ENCODE measurements around the gene SCYL1. TPM values are rescaled to one million over a fixed set of nuclear protein-coding genes. Genes with fewer than 3 reads are reported as not detected.

Gene SCYL1
- total RNA-seq, 1 donor from 2014 or later = 34.2 TPM

DNA sequence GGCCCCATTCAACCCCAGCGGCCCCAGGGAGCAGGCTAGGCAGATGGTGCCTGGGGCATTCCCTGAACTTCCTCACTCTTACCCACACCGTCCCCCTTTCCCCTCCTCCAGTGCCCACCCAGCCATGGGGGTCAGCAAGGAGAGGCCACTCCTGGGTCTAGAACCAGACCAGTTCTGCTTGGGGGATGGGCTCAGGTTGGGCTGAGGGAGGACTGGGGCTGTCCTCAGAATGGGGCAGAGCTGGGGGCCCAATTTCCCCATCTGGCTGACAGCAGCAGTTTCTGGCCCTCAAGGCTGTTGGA lies 12.4 kb downstream of the SCYL1 start:
- DNase-seq = no peak

DNA sequence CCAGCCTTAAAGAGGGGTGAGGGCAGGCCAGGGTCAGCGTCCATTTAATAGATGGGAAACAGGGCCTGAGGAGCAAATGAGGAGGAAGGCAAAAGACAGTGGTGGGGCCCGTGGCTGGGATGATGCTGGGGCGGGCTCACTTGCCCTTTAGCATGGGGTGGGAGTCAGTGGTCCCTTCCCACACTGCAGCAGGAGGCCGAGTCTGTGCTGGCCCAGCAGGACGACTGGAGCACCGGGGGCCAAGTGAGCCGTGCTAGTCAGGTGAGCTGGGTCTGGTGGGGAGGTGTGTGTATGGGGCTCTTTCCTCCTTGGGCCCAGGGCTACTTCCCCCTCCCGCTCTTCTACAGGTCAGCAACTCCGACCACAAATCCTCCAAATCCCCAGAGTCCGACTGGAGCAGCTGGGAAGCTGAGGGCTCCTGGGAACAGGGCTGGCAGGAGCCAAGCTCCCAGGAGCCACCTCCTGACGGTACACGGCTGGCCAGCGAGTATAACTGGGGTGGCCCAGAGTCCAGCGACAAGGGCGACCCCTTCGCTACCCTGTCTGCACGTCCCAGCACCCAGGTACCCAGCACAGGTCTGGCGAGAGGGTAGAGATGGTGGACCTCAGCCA lies 12.8 kb downstream of the SCYL1 start:
- no peak for DNase-seq

DNA sequence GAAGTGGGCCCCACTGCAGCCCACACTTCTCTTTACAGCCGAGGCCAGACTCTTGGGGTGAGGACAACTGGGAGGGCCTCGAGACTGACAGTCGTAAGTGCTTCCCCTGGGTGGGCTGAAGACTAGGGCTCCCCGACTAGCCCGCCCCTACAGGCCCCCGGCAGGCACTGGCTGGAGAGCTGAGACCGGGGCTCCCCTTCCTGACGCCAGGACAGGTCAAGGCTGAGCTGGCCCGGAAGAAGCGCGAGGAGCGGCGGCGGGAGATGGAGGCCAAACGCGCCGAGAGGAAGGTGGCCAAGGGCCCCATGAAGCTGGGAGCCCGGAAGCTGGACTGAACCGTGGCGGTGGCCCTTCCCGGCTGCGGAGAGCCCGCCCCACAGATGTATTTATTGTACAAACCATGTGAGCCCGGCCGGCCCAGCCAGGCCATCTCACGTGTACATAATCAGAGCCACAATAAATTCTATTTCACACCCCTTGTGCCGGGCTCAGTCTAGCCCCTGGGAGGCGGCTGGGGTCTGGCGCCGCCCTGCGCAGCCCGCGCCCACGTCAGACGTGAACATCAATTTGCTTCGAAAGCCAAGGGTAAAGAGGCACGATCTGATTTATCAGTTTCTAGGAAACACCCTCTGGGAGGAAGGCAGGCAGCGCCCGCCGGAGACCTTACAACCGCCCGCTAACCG lies 13.5 kb downstream of the SCYL1 start:
- DNase-seq = no peak

DNA sequence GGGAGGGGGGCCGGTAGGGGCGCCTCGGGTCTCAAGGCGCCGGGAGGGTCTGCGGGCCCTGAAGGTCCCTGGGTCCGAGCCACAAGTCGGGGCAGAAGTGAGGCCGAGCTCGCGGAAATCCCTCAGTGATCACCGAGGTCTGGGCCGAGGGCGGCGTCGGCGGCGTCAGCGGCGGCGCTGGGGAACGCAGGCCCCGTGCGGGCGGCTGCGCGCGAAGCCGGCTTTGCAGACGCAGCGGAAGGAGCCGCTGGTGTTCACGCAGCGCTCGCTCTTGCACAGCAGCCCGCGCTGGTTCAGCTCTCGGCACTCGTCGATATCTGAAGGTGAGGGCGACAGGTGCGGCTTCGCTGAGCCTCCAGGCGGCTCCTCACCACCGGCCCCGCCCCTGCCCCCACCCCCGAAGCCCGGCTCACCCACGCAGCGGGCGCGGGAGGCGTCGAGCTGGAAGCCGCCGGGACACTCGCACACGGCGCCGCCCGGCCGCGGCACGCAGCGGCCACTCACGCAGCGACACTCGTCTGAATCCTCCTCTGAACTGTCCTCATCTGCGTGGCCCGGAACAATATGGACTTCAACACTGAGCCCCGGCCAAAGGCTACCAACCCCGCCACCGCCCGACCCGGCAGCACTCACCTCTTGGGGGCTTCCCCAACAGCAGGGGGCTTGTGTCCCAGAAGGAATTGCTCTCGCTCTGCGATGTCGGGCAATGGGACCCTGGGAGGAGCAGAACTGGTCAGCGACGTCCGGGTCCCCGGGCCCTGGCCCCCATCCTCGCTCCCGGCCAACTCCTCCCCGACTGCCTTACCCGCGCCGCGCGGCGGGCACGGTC lies 14.2 kb downstream of the SCYL1 start:
- no peak for DNase-seq

DNA sequence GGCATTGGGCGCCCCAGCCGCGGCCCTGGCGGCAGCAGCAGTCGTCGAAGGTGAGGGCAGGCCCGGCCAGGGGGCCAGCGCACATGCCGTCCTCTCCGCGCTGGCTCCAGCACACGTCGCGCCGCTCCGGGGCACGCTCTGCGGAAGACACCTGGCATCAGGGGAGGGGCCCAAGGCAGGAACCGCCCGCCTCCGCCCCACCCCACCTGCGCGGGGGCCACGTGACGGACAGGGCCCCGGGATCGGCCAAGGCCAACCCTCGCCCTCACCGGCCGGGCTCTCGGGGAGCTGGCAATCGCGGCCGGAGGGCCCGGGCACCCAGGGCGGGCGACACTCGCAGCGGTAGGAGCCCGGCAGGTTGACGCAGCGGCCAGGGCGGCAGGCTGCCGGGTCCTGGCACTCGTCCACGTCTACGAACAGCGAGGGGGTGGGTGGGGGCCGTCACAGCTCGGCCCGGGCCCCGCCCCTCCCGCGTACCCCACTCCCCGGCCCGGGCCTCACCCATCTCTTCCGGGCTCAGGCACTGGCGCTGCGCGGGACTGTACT lies 14.9 kb downstream of the SCYL1 start:
- no peak for DNase-seq

DNA sequence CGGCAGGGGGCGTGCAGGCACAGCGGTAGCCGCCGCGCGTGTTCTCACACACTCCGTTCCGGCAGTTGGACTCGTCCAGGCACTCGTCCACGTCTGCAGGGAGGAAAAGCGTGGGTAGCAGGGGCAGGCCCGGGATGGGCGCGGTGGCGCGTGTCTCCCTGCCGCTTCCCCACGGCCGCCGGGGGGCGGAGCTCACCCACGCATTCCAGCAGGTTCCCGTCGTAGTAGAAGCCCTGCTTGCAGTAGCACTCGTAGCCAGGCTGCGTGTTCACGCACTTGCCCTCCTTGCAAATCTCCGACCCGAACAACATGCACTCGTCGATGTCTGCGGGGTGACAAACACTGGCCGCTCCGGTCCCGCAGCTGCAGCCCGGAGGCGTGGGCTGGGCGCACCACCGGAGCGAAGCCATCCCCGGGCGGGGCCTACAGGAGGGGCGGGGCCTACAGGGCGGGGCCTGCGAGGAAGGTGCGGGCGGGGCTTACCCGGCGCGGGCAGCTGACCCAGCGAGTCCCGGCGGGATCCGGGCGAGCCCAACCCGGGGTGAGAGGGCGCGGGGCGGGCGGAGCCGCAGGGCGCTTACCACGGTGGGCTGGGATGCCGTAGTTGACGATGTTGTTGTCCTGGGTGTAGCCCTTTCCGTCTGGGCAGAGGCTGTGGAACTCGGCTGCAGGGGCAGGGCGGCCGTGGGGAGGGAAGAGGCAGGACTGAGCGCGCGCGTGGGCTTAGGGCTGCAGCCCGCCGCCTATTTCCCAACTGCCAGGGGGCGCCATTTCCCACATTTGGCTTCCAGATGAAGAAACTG lies 15.6 kb downstream of the SCYL1 start:
- peak; percentile 92 for DNase-seq

DNA sequence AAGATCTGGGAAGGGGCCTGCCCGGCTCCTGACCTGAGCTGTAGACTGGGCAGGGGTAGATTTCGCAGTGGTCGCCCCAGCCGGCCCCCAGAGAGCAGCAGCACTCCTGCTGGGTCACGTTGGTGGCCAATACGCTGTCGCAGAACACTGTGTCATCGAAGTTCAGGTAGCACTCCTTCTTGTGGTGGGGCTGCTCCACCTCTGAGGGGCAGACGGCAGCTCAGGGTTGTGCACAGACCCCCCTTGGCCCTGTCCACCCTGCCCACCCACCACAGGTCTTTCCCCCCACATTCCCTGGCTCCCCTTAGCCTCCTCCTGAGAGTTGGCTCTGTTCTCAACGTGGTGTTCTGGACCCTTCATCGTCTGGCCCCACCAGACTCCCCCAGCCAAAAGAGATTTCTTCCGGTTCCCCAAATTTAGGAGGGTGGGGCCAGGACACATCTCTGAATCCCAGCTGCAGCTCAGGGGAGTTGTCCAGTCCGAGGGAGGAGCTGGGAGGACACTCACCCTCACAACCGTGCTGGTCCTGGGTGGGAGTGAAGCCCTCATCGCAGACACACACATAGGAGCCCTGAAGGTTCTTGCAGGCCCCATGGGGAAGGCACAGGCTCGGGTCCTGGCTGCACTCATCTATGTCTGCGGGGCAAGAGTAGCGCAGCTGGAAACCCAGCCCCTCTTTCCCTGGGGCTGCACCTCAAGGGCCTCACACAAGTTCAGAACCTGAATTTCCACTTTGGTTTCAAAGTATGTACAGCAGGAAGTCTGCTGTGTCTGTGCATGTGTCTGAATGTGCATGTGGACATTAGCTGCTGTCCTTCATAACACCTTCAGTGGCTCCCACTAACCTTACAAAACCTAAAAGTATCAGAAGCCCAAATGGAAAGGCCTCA lies 16.5 kb downstream of the SCYL1 start:
- DNase-seq = no peak

DNA sequence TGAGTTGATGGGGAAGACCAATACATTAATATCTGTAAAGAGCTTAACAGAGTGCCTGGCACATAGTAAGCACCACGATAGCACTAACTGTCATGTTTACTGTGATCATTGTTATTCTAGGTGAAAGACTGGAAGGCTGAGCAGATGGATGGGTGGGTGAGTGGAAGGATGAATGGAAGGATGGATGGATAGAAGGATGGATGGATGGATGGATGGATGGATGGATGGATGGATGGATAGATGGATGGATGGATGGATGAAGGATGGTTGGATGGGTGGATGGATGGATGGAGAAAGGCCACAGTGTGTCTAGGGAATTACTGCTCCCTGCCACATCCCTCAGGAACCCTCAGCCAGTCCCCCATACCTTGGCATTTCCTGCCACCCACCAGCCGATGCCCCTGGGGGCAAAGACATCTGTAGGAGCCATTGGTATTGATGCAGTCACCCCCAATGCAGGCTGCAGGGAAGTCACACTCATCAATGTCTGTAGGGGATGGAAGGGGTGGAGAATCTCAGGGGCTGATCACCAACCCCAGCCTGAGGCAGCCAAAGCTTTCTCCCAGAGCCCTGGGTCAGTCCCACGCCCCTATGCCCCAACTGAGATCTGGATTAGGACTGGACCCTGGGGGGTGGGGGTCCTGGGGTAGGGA lies 18.0 kb downstream of the SCYL1 start:
- no peak for DNase-seq

DNA sequence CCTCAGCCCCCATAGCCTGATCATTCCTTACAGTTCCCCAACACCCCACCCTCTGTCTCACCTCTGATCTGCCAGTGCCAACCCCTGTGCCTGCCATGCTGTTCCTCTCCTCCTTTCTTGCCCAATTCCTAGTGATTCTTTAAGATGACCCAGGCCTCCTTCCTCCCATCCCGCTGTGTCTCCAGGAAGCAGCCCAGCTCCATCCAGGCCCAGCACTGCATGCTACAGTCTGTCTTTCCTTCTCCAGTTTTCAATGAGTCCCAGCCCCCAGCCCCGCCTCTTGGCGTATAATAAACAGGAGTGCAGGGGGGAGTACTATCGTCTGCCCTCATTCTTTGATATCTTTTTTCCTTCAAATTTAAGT lies 21.0 kb downstream of the SCYL1 start:
- DNase-seq = no peak

DNA sequence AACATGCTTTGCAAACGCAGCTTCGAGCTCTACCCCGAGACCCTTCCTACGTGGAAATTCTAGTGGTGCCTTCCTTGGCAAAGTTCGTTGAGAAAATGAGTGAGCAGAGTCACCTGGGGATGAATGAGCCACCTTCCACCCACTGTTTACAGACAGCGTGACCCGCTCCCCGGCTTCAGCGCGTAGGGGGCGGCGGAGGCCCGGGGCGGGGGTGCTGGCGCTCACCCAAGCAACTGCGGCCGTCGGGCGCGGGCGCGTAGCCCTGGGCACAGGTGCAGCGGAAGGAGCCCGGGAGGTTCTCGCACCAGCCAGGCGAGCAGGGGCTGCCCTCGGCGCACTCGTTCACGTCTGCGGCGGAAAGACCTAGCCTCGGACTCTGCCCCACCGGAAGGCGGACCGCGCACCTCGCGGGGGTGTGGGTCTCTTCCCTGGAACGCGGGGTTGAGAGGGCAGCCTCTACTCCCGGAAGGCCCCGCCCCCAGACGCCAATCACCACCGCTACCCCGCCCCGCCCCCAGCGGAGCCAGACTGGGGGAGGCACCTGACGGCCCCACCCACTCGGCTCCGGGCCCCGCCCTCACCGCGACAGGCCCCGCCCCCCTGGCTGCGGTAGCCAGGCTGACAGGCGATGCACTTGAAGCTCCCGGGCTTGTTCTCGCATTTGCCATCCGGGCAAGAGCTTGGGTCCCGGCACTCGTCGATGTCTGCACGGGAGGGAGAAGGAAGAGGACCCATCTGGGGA lies 21.5 kb downstream of the SCYL1 start:
- no peak for DNase-seq

DNA sequence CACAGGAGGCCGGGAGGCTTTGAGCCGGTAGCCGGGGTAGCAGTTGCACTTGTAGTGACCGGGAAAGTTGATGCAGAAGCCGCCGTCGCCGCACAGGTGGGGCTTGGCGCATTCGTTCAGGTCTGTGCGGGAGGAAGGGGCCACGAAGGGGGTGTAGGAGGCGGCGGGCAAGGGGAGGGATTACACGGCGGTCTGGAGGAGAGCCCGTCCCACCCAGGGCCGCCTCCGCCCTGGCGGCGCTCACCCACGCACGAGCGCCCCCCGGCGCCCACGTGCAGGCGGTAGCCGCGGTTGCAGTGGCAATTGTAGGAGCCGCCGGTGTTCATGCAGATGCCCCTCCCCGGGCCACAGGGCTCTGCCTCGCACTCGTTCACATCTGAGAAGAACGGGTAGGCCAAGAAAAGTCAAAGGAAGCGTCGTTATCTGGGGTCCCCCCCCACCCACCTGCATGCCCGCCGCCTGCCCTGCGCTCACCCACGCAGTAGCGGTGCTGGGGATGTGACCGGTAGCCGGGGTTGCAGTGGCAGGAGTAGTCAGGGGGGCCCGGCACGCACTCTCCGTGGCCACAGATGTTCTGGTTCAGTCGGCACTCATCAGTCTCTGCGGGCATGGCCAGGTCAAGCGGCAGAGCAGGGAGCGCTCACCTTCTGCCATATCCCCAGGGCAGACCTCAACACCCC lies 22.7 kb downstream of the SCYL1 start:
- DNase-seq = no peak

DNA sequence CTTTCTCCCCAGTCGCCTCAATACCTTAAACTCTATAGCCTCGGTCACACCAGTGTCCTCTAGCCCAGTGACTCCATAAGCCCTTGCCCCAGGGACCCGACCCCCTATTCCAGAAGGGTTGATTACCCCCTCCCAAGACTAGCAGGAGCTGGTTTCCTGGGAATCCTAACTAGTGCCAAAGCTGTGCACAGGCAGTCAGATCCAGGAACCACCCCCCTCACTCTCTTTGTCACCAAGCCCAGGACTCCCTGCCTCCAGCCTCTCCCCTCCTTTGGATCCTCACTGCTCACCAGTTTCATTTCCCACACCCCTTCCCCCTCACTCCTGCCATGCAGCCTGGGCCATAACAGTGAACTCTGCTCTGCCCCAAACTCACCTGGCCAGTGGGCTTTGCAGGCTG lies 23.5 kb downstream of the SCYL1 start:
- no peak for DNase-seq

DNA sequence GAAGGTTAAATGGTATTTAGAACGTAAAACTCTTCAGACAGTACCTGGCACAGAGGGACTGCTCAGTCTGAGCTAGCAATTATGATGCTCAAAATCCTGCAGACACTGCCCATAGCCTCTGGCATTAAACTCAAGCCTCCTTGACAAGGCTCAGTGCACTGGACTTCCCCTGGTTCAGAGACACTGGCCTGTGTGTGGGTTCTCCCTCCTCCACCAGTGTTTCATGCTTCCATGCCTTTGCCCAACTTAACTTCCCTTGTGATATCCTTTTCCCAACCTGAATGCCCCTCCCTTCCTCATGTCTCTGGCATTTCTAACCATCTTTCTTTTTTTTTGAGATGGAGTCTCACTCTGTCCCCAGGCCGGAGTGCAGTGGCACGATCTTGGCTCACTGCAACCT lies 24.2 kb downstream of the SCYL1 start:
- DNase-seq = no peak

DNA sequence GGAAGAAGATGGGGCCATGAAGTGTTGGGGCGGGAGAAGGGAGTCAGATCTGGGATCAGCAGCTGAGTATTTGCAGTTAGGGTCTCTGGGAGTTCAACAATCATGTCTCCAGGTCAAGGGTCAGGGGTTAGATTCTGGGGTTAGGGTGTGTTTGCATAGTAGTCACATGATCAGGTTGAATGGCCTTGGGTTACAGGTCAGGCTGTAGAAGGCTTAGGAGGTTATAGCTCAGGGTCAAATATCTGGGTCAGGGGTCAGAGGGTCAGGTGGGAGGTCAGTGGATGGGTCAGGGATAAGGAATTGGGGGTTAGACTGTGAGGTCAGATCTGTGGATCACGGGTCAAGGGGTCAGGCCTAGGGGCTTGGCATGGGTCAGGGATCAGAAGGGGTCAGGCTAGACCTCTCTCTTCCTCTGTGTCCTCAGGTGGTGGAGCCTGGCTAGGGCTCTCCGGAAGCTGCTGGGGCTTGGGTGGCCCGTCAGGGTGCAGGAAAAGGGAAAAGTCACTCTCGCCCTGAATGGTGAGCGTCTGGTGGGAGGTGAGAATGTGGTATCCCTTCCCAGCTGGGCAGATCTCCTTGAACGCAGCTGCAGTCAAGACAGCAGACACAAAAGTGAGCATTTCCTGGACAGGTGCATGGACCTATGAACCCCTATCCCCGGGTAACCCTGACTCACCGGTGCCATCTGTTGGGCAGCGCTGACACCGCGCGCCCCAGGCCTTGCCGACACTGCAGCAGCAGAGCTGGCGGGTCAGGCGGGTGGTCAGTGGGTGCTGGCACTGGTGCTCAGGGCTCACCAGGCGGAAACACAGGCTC lies 26.9 kb downstream of the SCYL1 start:
- DNase-seq = no peak

DNA sequence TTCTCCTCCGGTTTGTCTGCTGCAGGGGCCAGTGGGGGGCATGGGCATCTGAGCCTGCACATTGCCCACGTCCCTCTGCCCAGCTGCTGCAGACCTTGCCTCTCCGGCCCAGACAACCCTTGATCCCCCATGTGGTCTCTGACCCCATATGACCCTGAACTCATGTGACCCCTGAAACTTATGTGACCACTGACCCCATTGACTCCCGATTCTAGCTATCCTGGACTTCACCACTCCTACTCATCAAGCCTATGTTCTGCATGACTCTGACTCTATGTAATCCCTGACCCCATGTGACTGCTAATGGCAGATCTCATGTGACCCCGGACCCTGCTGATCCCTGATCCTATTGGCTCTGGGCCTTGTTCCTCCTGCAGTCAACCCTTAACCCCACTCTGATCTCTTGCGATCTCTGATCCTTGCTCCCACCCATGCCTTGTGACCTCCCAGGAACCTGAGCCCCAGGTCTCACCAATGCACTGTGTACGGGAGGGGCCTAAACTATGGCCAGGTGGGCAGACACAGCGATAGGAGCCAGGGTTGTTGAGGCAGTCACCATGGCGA lies 27.6 kb downstream of the SCYL1 start:
- no peak for DNase-seq

DNA sequence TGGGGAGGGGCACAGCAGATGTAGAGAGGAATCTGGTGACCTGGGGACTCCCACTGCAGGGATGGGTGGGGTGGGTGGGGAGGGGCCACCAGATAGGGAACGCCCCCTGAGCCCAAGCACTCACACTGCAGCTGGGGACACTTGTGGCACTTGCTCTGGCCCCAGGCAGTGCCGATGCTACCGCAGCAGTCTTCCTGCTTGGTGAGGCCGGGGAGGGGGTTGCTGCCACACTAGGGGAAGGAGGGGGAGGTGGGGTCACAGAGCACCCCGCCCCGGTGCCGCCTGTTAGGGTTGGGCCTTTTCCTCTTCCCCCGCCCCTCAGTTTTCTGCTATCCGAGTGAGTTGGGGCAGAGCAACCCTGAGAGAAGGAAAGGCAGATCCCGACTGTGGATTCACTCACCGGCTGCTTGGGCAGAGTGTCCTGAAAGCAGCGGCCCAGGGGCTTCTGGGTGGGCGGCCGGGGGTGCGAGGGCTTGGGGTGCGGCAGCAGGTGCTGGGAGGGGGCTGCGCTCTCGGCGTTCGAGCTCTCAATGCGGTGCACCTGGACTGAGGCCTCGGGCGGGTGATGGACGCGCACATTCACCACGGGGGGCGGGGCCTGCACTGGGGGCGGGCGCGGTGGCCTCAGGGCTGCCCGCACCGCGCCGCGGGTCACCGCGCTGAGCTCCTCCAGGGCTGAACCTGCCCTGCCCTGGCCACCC lies 28.6 kb downstream of the SCYL1 start:
- DNase-seq = no peak

DNA sequence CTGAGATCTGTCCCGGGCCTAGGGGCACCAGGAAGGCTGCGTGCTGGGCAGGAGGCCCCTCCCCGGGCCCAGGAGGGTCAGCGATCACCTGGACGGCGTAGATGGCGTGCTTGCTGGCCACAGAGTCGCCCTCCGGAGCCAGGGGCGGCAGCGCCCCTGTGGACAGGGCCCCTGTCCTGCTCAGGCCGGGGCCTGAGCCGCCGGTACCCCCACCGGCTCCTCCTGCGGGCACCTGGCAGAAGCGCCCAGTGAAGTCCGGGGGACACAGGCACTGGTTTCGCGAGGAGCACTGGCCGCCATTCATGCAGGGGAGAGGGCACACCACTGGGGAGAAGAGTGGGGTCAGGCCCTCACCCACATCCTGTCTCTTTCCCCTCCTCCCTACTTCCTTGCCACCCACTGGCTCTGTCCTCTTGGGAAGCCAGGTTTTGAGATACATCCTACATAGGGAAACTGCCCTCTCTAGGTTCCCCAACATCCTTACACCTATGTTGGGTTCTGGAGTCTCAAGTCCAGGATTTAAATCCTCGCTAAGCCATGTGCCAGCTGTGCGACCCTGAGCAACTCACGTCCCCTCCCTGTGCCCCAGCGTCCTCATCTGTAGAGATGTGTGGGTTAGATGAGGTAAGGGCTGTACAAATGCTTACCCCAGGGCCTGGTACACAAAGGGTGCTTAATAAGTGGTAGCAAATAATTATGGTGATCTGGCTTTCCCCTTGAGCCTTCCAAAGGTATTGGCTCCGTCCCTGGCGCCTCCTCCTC lies 29.4 kb downstream of the SCYL1 start:
- no peak for DNase-seq

Data from occipital lobe (tissue), 2 donors.